Measurements from ENCODE around the gene SLC49A3. TPM values are rescaled to one million over a fixed set of nuclear protein-coding genes. Genes with fewer than 3 reads are reported as not detected.
A peak's percentile ranks its signal among the peaks of the same experiment; 100 is the strongest.

The SLC49A3 gene
- total and polyA plus RNA-seq, 2 of the 13 experiments (the other 11 are each of a cell fraction or from before 2014, with no cell fraction given), result 0.07 to 0.17 TPM

DNA sequence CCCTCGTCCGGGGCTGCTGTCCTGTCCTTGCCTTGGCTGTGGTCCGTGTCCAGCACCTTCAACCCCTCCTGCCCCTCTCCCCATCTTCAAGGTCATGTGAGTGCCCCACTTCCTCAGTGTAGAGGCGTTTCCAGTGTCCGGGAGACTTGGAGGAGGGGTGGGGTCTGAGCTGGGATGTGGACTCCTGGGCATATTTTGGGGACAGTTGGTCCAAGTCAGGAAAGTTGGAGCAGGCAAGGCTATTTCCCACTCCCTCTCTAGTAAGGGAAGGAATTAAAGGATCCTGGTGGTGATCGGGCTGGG lies 19.6 kb upstream of the SLC49A3 start (continued):
- TF ChIP-seq ZBTB20 (CRISPR knock-in tag; IDR thresholded peaks at IDR 0.05; ENCODE audit: borderline replicate concordance, low read depth) (no peak), ZNF10 (CRISPR knock-in tag; IDR thresholded peaks at IDR 0.05; ENCODE audit: borderline replicate concordance, low read depth) (no peak), ZNF235 (CRISPR knock-in tag; IDR thresholded peaks at IDR 0.05; ENCODE audit: borderline replicate concordance) (no peak)
- TF ChIP-seq, protein P1, sequence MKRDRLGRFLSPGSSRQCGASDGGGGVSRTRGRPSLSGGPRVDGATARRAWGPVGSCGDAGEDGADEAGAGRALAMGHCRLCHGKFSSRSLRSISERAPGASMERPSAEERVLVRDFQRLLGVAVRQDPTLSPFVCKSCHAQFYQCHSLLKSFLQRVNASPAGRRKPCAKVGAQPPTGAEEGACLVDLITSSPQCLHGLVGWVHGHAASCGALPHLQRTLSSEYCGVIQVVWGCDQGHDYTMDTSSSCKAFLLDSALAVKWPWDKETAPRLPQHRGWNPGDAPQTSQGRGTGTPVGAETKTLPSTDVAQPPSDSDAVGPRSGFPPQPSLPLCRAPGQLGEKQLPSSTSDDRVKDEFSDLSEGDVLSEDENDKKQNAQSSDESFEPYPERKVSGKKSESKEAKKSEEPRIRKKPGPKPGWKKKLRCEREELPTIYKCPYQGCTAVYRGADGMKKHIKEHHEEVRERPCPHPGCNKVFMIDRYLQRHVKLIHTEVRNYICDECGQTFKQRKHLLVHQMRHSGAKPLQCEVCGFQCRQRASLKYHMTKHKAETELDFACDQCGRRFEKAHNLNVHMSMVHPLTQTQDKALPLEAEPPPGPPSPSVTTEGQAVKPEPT (CRISPR knock-in tag; IDR thresholded peaks at IDR 0.05; ENCODE audit: low read depth), result no peak

DNA sequence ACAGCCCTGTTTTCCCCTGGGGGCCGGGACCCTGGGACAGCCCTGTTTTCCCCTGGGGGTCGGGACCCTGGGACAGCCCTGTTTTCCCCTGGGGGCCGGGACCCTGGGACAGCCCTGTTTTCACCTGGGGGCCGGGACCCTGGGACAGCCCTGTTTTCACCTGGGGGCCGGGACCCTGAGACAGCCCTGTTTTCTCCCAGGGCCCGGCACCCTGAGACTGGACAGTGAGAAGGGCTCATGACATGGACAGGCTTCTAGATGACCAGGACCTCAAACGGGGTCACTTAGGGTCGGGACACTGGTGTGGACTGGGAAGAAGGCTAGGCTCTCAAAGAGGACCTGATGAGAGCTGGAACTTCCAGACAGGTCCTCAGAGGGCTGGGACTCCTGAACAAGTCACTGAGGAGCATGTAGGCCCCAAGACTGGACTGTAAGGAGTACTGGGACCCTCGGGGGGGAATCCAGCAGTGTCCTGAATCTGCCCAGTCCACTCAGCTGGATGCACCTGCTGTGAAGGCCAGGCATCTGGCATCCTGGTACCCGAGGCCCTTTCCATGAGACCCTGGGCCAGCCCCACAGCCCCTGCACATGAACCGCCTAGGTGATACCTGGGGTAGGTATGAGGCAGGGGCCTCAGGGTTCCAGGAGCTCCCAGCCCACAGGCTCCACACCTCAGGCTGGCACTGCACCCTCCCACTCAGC lies 19.1 kb upstream of the SLC49A3 start:
- H3K4me3 ChIP-seq (replicated peaks in 1 of 3; ENCODE audit: insufficient read depth in 1 of 3, low read depth in 2 of 3, low read length in 3 of 3), result peak overlapping the region in 2 of 3 experiments; percentile 7 to 16; a peak in 1 of 6 replicates
- TF ChIP-seq AGO2 (optimal IDR thresholded peaks at IDR 0.05; ENCODE audit: low read depth, low read length) (peak; percentile 37), AKAP8 (CRISPR knock-in tag; IDR thresholded peaks at IDR 0.05) (no peak), ZNF709 (CRISPR knock-in tag; IDR thresholded peaks at IDR 0.05) (no peak), RCOR2 (CRISPR knock-in tag; IDR thresholded peaks at IDR 0.05) (no peak), SRY (CRISPR knock-in tag; IDR thresholded peaks at IDR 0.05) (no peak), TCF12 (IDR thresholded peaks at IDR 0.05) (no peak), TCF12 (CRISPR knock-in tag; IDR thresholded peaks at IDR 0.05) (no peak), PPARG (CRISPR knock-in tag; conservative IDR thresholded peaks at IDR 0.05) (no peak), ZNF333 (CRISPR knock-in tag; IDR thresholded peaks at IDR 0.05; ENCODE audit: borderline replicate concordance) (no peak), RBFOX2 (IDR thresholded peaks at IDR 0.05; ENCODE audit: low read depth, low read length) (0 out of 2 replicates have a peak, but pooled peaks have one; percentile 20), ZNF747 (CRISPR knock-in tag; IDR thresholded peaks at IDR 0.05; ENCODE audit: borderline replicate concordance) (no peak), ZNF550 (CRISPR knock-in tag; IDR thresholded peaks at IDR 0.05; ENCODE audit: borderline replicate concordance) (no peak)
- TF ChIP-seq, protein P2, sequence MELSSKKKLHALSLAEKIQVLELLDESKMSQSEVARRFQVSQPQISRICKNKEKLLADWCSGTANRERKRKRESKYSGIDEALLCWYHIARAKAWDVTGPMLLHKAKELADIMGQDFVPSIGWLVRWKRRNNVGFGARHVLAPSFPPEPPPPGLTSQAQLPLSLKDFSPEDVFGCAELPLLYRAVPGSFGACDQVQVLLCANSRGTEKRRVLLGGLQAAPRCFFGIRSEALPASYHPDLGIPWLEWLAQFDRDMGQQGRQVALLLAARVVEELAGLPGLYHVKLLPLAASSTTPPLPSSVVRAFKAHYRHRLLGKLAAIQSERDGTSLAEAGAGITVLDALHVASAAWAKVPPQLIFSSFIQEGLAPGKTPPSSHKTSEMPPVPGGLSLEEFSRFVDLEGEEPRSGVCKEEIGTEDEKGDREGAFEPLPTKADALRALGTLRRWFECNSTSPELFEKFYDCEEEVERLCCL (CRISPR knock-in tag; IDR thresholded peaks at IDR 0.05; ENCODE audit: borderline replicate concordance), result no peak
- CTCF ChIA-PET (ENCODE audit: low intra/inter-chr PET ratio, low total read pairs), result no interaction called here
- no TSS peak for BruUV-seq (replicated peaks)
- peaks cover 38% of the 10 kb centered on the region for H4K20me1 ChIP-seq (ENCODE audit: insufficient read depth, low read length)
- in situ Hi-C loops (cut with HindIII; ENCODE audit: extremely low pct_ligation_motif_present, low pct_unique_long_range_greater_than_20kb) (no loop called here), intact Hi-C loops (cut with micrococcal nuclease; ENCODE audit: unreplicated experiment) (no loop called here)
- H3K79me2 ChIP-seq (ENCODE audit: insufficient read depth, low read length), result peaks cover 54% of the 10 kb centered on the region
- peaks cover 2 to 9% of the 10 kb centered on the region in 2 experiments; a peak in 2 of 5 replicates for H3K36me3 ChIP-seq (replicated peaks in 1 of 2; ENCODE audit: control insufficient read depth in 1 of 2, insufficient read depth in 2 of 2, low read length in 2 of 2)
- FAIRE-seq (no peak), ATAC-seq (no peak), DNase-seq (ENCODE audit: low spot score) (no peak)
- H3K4me2 ChIP-seq (ENCODE audit: low read depth, low read length), result peak overlapping the region; percentile 46; the same call in 1 of the 2 replicates
- peak overlapping the region; percentile 25; the same call in 1 of the 2 replicates for H3K9ac ChIP-seq (ENCODE audit: insufficient read depth, low read depth, low read length)
- 85% methylated on average over 2 of the region's 11 CpGs for WGBS (ENCODE audit: low lambda C conversion rate)
- peaks cover 56% of the 10 kb centered on the region for H3K4me1 ChIP-seq (ENCODE audit: insufficient read depth, low read length)
- H2AFZ ChIP-seq (ENCODE audit: low read length), result no peak overlapping the region
- H3K9me3 ChIP-seq (ENCODE audit: low read length), result no peaks in the 10 kb centered on the region
- no peak overlapping the region for H3K27ac ChIP-seq (ENCODE audit: extremely low read length, insufficient read depth, low read length)
- POLR2A ChIA-PET, result interaction anchor here (0.7 kb wide), 1 partner anchor 21 kb away, joined by 3 read pairs; no protein-coding TSS in a partner anchor
- peaks cover 1 to 12% of the 10 kb centered on the region in 2 experiments; a peak in 2 of 5 replicates for H3K27me3 ChIP-seq (ENCODE audit: control insufficient read depth in 1 of 2, insufficient read depth in 2 of 2, low read length in 2 of 2)
